HepG2 (cell line): Measurements from ENCODE around the gene AASDHPPT. TPM values are rescaled to one million over a fixed set of nuclear protein-coding genes. Genes with fewer than 3 reads are reported as not detected.

Experiments used
- ATAC-seq: fragments of 200-7000 bp; cut with Tn5 transposase; 3 replicates; pipeline ENCODE4 v1.9.1; 2020; ENCODE audit warnings: mild to moderate bottlenecking, moderate library complexity
- BruUV-seq: library from RNA; stranded (reverse); fragments of 400-500 nt; replicated peaks from 2 replicates; lab custom pipeline; 2021; lab: Mats Ljungman, UMichigan
- CTCF ChIA-PET: fragments of 300-600 bp; formaldehyde crosslinking; extraction: SDS; loops from one replicate; lab custom pipeline; 2021; ENCODE audit warnings: low total read pairs, inconsistent platforms, low intra/inter-chr PET ratio; lab: Yijun Ruan, JAX
- POLR2A ChIA-PET: fragments of 350-600 bp; sonication (Branson Sonifier 250); formaldehyde crosslinking; loops from one replicate; lab custom pipeline; 2020; ENCODE audit warnings: antibody characterized with exemption, inconsistent platforms; lab: Yijun Ruan, JAX
- DNase-seq: peaks from one replicate; pipeline ENCODE4 v3.0.0-alpha.2; 2015; ENCODE audit warnings: low spot score
- FAIRE-seq: peaks from 3 replicates; lab custom pipeline; 2011; peaks lifted over from hg19 to GRCh38; lab: Jason Lieb, UNC
- H2AFZ ChIP-seq: one replicate; pipeline ENCODE4 v1.6.1; 2011; ENCODE audit warnings: low read length, inconsistent platforms
- H3K27ac ChIP-seq: fragments of 300-600 bp; 3 replicates; pipeline ENCODE4 v1.8.0; 2011; ENCODE audit warnings: mixed run types, mild to moderate bottlenecking, mixed read lengths, low read length, inconsistent platforms; ENCODE audit not compliant: insufficient read depth; ENCODE audit errors: extremely low read length
- H3K27me3 ChIP-seq, 2 experiments: fragments of 200-600 bp in 1 of 2; 2 replicates in 1 of 2; 3 replicates in 1 of 2; pipeline versions ENCODE4 v1.6.0 to v1.8.0; 2011; ENCODE audit warnings: low read length in 2 of 2, mild to moderate bottlenecking in 2 of 2, moderate library complexity in 2 of 2, inconsistent platforms in 1 of 2; ENCODE audit not compliant: insufficient read depth in 2 of 2, control insufficient read depth in 1 of 2
- H3K36me3 ChIP-seq, 2 experiments: fragments of 200-600 bp in 1 of 2; replicated peaks in 1 of 2; 2 replicates in 1 of 2; 3 replicates in 1 of 2; pipeline versions ENCODE4 v1.5.1 to v1.8.0; 2011; ENCODE audit warnings: low read length in 2 of 2, inconsistent platforms in 1 of 2; ENCODE audit not compliant: insufficient read depth in 2 of 2, control insufficient read depth in 1 of 2
- H3K4me1 ChIP-seq: 2 replicates; pipeline ENCODE4 v1.5.1; 2012; ENCODE audit warnings: low read length, inconsistent platforms; ENCODE audit not compliant: insufficient read depth
- H3K4me2 ChIP-seq: 2 replicates; pipeline ENCODE4 v1.6.0; 2011; ENCODE audit warnings: low read depth, low read length, inconsistent platforms
- H3K4me3 ChIP-seq, 3 experiments: fragments of 200-600 bp in 1 of 3; sonication (generic), shearing (Covaris generic) in 1 of 3; replicated peaks in 1 of 3; 2 replicates each; pipeline ENCODE4 v1.5.1; 2011 to 2016; ENCODE audit warnings: low read length in 3 of 3, inconsistent platforms in 2 of 3, low read depth in 2 of 3, mild to moderate bottlenecking in 2 of 3, control low read depth in 1 of 3, mixed read lengths in 1 of 3; ENCODE audit not compliant: insufficient read depth in 1 of 3
- H3K79me2 ChIP-seq: one replicate; pipeline ENCODE4 v1.6.1; 2011; ENCODE audit warnings: low read length, inconsistent platforms; ENCODE audit not compliant: insufficient read depth
- H3K9ac ChIP-seq: 2 replicates; pipeline ENCODE4 v1.6.0; 2011; ENCODE audit warnings: mild to moderate bottlenecking, low read depth, low read length, inconsistent platforms; ENCODE audit not compliant: insufficient read depth
- H3K9me3 ChIP-seq: 2 replicates; pipeline ENCODE4 v1.5.1; 2012; ENCODE audit warnings: mild to moderate bottlenecking, low read length
- H4K20me1 ChIP-seq: 2 replicates; pipeline ENCODE4 v1.6.0; 2011; ENCODE audit warnings: inconsistent platforms, mild to moderate bottlenecking, low read length, moderate library complexity; ENCODE audit not compliant: insufficient read depth
- ARNTL ChIP-seq: sonication (generic); formaldehyde crosslinking; IDR thresholded peaks from 2 replicates; pipeline ENCODE4 v1.4.0; 2020; ENCODE audit warnings: mild to moderate bottlenecking, missing genetic modification reagents
- SMC3 ChIP-seq: IDR thresholded peaks from 2 replicates; pipeline ENCODE4 v1.6.1; 2011; ENCODE audit warnings: low read length, improper control_type of control experiment
- TARDBP ChIP-seq: sonication (generic); formaldehyde crosslinking; IDR thresholded peaks from 2 replicates; pipeline ENCODE4 v1.8.0; 2022; ENCODE audit warnings: mild to moderate bottlenecking, missing genetic modification reagents
- TSC22D2 ChIP-seq: sonication (generic); formaldehyde crosslinking; IDR thresholded peaks from 2 replicates; pipeline ENCODE4 v1.5.1; 2020; ENCODE audit warnings: missing genetic modification reagents, mild to moderate bottlenecking, borderline replicate concordance
- ZIK1 ChIP-seq: sonication (generic); formaldehyde crosslinking; IDR thresholded peaks from 2 replicates; pipeline ENCODE4 v1.5.0; 2020; ENCODE audit warnings: mild to moderate bottlenecking, low read depth, missing genetic modification reagents, borderline replicate concordance
- ZMYM3 ChIP-seq: sonication (generic); formaldehyde crosslinking; IDR thresholded peaks from 2 replicates; pipeline ENCODE4 v1.5.1; 2020; ENCODE audit warnings: mild to moderate bottlenecking, missing genetic modification reagents
- ZNF124 ChIP-seq: sonication (generic); formaldehyde crosslinking; IDR thresholded peaks from 2 replicates; pipeline ENCODE4 v1.4.0; 2020; ENCODE audit warnings: missing genetic modification reagents
- ZNF160 ChIP-seq: sonication (generic); formaldehyde crosslinking; IDR thresholded peaks from 2 replicates; pipeline ENCODE4 v1.8.0; 2022; ENCODE audit warnings: mild to moderate bottlenecking, inconsistent platforms, missing genetic modification reagents
- ZNF207 ChIP-seq: fragments of 450-650 bp; IDR thresholded peaks from 2 replicates; pipeline ENCODE4 v1.6.1; 2016; ENCODE audit warnings: antibody characterized with exemption, borderline replicate concordance
- ZNF432 ChIP-seq: sonication (generic); formaldehyde crosslinking; IDR thresholded peaks from 2 replicates; pipeline ENCODE4 v1.5.0; 2020; ENCODE audit warnings: missing genetic modification reagents, mild to moderate bottlenecking, borderline replicate concordance
- ZNF558 ChIP-seq: sonication (generic); formaldehyde crosslinking; IDR thresholded peaks from 2 replicates; pipeline ENCODE4 v1.9.0; 2022; ENCODE audit warnings: mild to moderate bottlenecking, missing genetic modification reagents, borderline replicate concordance
- in situ Hi-C: cut with HindIII; loops from 2 replicates; pipeline ENCODE4 v1.10.0; 2017; ENCODE audit warnings: low pct_unique_long_range_greater_than_20kb; ENCODE audit not compliant: extremely low pct_ligation_motif_present
- intact Hi-C: fragments of 100-400 bp; cut with micrococcal nuclease; formaldehyde crosslinking; loops from one replicate; pipeline ENCODE4 v1.10.0; 2022; ENCODE audit not compliant: unreplicated experiment
- polyA plus RNA-seq, 8 experiments: library from polyadenylated mRNA; depleted of rRNA in 3 of 8; stranded (reverse) in 7 of 8; unstranded in 1 of 8; fragments of >200 nt; fragmentation: Illumina TruSeq in 4 of 8; extraction: Trizol in 4 of 8; gene quantifications; 2 replicates each; pipeline versions ENCODE4 v1.2.1 to v1.2.3, GENCODE V29; 2011 to 2016; ENCODE audit warnings: low read depth in 4 of 8, missing spikeins in 1 of 8, mixed read lengths in 1 of 8; ENCODE audit not compliant: insufficient read depth in 1 of 8
- total RNA-seq, 5 experiments: library from RNA; depleted of rRNA; stranded (reverse); fragments of >200 nt; fragmentation: Illumina TruSeq; extraction: Trizol; gene quantifications; 2 replicates each; pipeline ENCODE4 v1.2.3, GENCODE V29; 2016; ENCODE audit warnings: low read depth in 1 of 5
- TF ChIP-seq, protein P1 (sequence below): sonication (generic); formaldehyde crosslinking; IDR thresholded peaks from 2 replicates; pipeline ENCODE4 v1.8.0; 2022; ENCODE audit warnings: mild to moderate bottlenecking, missing genetic modification reagents
- TF ChIP-seq, protein P2 (sequence below), 2 experiments: sonication (generic) in 1 of 2; formaldehyde crosslinking in 1 of 2; IDR thresholded peaks; 2 replicates each; pipeline versions ENCODE4 v1.4.0 to v1.6.1; 2016 to 2020; ENCODE audit warnings: borderline replicate concordance in 1 of 2, low read depth in 1 of 2, mild to moderate bottlenecking in 1 of 2, missing genetic modification reagents in 1 of 2

AASDHPPT gene
- total and polyA plus RNA-seq, 2 of the 13 experiments (the other 11 are each of a cell fraction or from before 2014, with no cell fraction given) = 20.2 to 43.7 TPM

DNA sequence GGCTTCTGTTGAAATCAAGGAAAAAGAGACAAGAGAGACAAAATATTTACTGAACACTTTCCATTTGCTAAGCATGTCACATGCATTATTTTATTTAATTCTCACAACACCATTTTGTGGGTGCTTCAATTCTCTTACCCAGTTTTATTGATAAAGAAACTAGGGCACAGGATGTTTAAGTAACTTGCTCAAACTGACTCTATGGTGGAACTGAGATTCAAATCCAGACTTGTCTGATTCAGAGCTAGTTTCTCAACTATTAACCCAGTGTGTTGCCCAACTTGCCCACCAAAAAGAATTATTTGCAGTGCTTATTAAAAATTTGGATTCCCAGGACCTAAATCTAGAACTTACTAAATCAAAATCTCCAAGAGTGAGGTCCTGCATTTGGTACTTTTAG, 33.9 kb upstream of the AASDHPPT start:
- no peaks in the 10 kb centered on the region for H3K79me2 ChIP-seq
- ChIA-PET CTCF (no interaction called here), POLR2A (no interaction called here)
- no peak overlapping the region for H3K27ac ChIP-seq
- no peaks in the 10 kb centered on the region for H3K9me3 ChIP-seq
- no peak for ATAC-seq
- TF ChIP-seq ZIK1 = no peak
- no peak for TF ChIP-seq ARNTL
- TF ChIP-seq, protein P1, sequence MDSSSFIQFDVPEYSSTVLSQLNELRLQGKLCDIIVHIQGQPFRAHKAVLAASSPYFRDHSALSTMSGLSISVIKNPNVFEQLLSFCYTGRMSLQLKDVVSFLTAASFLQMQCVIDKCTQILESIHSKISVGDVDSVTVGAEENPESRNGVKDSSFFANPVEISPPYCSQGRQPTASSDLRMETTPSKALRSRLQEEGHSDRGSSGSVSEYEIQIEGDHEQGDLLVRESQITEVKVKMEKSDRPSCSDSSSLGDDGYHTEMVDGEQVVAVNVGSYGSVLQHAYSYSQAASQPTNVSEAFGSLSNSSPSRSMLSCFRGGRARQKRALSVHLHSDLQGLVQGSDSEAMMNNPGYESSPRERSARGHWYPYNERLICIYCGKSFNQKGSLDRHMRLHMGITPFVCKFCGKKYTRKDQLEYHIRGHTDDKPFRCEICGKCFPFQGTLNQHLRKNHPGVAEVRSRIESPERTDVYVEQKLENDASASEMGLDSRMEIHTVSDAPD (CRISPR knock-in tag) = no peak
- no peak for TF ChIP-seq ZNF432 (CRISPR knock-in tag)
- TF ChIP-seq ZNF124 = no peak
- TF ChIP-seq ZMYM3 (CRISPR knock-in tag) = no peak
- TF ChIP-seq ZNF207 = no peak
- no peak for TF ChIP-seq TARDBP
- TF ChIP-seq, protein P2, sequence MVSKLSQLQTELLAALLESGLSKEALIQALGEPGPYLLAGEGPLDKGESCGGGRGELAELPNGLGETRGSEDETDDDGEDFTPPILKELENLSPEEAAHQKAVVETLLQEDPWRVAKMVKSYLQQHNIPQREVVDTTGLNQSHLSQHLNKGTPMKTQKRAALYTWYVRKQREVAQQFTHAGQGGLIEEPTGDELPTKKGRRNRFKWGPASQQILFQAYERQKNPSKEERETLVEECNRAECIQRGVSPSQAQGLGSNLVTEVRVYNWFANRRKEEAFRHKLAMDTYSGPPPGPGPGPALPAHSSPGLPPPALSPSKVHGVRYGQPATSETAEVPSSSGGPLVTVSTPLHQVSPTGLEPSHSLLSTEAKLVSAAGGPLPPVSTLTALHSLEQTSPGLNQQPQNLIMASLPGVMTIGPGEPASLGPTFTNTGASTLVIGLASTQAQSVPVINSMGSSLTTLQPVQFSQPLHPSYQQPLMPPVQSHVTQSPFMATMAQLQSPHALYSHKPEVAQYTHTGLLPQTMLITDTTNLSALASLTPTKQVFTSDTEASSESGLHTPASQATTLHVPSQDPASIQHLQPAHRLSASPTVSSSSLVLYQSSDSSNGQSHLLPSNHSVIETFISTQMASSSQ (IDR thresholded peaks at IDR 0.05; ENCODE audit: low read depth) = no peak
- TF ChIP-seq, protein P2 (CRISPR knock-in tag; IDR thresholded peaks at IDR 0.05; ENCODE audit: borderline replicate concordance) = no peak
- TF ChIP-seq SMC3 = no peak
- no peak for TF ChIP-seq ZNF558 (CRISPR knock-in tag)
- no peak for TF ChIP-seq ZNF160 (CRISPR knock-in tag)
- TF ChIP-seq TSC22D2 = no peak
- no peaks in the 10 kb centered on the region for H4K20me1 ChIP-seq
- no peak overlapping the region for H2AFZ ChIP-seq
- no peak overlapping the region for H3K9ac ChIP-seq
- intact Hi-C loops (loop anchor here (5.0 kb wide), 1 partner anchor 571 kb away; no protein-coding TSS in a partner anchor), in situ Hi-C loops (no loop called here)
- H3K27me3 ChIP-seq = no peaks in the 10 kb centered on the region
- no peaks in the 10 kb centered on the region for H3K36me3 ChIP-seq
- BruUV-seq = no TSS peak
- DNase-seq = no peak
- no peak overlapping the region for H3K4me3 ChIP-seq
- H3K4me1 ChIP-seq = no peaks in the 10 kb centered on the region
- H3K4me2 ChIP-seq = no peak overlapping the region
- FAIRE-seq = no peak
